HCT116 (cell line): Measurements from ENCODE around the gene TMEM178A.

Source experiments
- EGR1 ChIP-seq: IDR thresholded peaks from 2 replicates; pipeline ENCODE4 v1.6.1; 2012; ENCODE audit warnings: low read depth
- EZH2 ChIP-seq: fragments of 200-600 bp; sonication (generic); IDR thresholded peaks from 2 replicates; pipeline ENCODE4 v1.6.1; 2017; ENCODE audit warnings: antibody characterized with exemption, mixed run types
- JUND ChIP-seq: IDR thresholded peaks from 2 replicates; pipeline ENCODE4 v1.6.1; 2012
- POLR2A ChIP-seq: IDR thresholded peaks from 2 replicates; pipeline ENCODE4 v1.7.0; 2011; ENCODE audit warnings: borderline replicate concordance; ENCODE audit not compliant: insufficient read depth, insufficient read length; ENCODE audit errors: extremely low read depth
- POLR2AphosphoS5 ChIP-seq: IDR thresholded peaks from 2 replicates; pipeline ENCODE4 v1.6.1; 2011; ENCODE audit warnings: mild to moderate bottlenecking, low read depth, low read length, moderate library complexity
- RAD21 ChIP-seq: IDR thresholded peaks from 2 replicates; pipeline ENCODE4 v1.6.1; 2012; ENCODE audit warnings: low read depth, mild to moderate bottlenecking
- SIN3A ChIP-seq: IDR thresholded peaks from 2 replicates; pipeline ENCODE4 v1.6.1; 2012; ENCODE audit warnings: low read depth
- TCF7L2 ChIP-seq: IDR thresholded peaks from 2 replicates; pipeline ENCODE4 v1.7.0; 2011; ENCODE audit warnings: borderline replicate concordance, inconsistent platforms; ENCODE audit not compliant: insufficient read depth, insufficient read length; ENCODE audit errors: extremely low read depth
- YY1 ChIP-seq: IDR thresholded peaks from 2 replicates; pipeline ENCODE4 v1.6.1; 2011; ENCODE audit warnings: low read length, low read depth, moderate library complexity, mild to moderate bottlenecking; ENCODE audit not compliant: insufficient replicate concordance; ENCODE audit errors: extremely low read depth
- ZNF274 ChIP-seq: fragments of 200-500 bp; sonication (Bioruptor generic); IDR thresholded peaks from 2 replicates; pipeline ENCODE4 v1.6.1; 2014; ENCODE audit warnings: mild to moderate bottlenecking, low read depth, low read length, inconsistent platforms
- TF ChIP-seq, protein P1 (sequence below), 3 experiments: fragments of 200-600 bp in 1 of 3; sonication (generic) in 1 of 3; IDR thresholded peaks in 2 of 3; conservative IDR thresholded peaks in 1 of 3; 2 replicates each; pipeline ENCODE4 v1.5.1; 2012 to 2017; ENCODE audit warnings: low read depth in 2 of 3, low read length in 2 of 3, antibody characterized with exemption in 1 of 3, borderline replicate concordance in 1 of 3, control low read depth in 1 of 3, mild to moderate bottlenecking in 1 of 3, mixed read lengths in 1 of 3, mixed run types in 1 of 3, moderate library complexity in 1 of 3; ENCODE audit not compliant: insufficient read depth in 1 of 3
- TF ChIP-seq, protein P2 (sequence below): IDR thresholded peaks from 2 replicates; pipeline ENCODE4 v1.6.1; 2012; ENCODE audit warnings: low read depth

DNA sequence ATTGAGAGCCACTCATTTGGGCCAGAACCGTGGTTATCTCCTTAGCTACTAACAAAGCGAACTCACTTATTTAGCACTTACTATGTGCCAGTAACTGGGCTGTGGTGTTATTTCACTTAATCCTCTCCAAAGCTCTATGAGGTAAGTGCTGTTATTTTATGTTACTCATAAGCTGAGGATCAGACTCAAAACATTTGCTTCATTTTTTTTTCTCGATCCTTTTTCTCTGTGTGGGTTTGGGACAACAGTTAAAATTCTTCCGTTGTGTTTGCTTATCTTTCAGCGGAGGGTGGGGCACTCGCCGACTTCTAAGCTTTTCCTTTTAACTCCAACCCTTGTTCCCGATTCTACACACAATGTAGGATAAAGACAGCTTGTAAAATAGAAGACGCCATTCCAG, 52.8 kb downstream of the TMEM178A start:
- TF ChIP-seq, protein P1, sequence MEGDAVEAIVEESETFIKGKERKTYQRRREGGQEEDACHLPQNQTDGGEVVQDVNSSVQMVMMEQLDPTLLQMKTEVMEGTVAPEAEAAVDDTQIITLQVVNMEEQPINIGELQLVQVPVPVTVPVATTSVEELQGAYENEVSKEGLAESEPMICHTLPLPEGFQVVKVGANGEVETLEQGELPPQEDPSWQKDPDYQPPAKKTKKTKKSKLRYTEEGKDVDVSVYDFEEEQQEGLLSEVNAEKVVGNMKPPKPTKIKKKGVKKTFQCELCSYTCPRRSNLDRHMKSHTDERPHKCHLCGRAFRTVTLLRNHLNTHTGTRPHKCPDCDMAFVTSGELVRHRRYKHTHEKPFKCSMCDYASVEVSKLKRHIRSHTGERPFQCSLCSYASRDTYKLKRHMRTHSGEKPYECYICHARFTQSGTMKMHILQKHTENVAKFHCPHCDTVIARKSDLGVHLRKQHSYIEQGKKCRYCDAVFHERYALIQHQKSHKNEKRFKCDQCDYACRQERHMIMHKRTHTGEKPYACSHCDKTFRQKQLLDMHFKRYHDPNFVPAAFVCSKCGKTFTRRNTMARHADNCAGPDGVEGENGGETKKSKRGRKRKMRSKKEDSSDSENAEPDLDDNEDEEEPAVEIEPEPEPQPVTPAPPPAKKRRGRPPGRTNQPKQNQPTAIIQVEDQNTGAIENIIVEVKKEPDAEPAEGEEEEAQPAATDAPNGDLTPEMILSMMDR (IDR thresholded peaks at IDR 0.05 in 2 of 3, conservative IDR thresholded peaks at IDR 0.05 in 1 of 3; ENCODE audit: borderline replicate concordance in 1 of 3, insufficient read depth in 1 of 3, low read depth in 2 of 3, low read length in 2 of 3), result no peak
- TF ChIP-seq RAD21 (no peak), JUND (no peak), EZH2 (no peak), POLR2AphosphoS5 (no peak), POLR2A (no peak), EGR1 (no peak), TCF7L2 (no peak), SIN3A (no peak), YY1 (no peak), ZNF274 (no peak)
- TF ChIP-seq, protein P2, sequence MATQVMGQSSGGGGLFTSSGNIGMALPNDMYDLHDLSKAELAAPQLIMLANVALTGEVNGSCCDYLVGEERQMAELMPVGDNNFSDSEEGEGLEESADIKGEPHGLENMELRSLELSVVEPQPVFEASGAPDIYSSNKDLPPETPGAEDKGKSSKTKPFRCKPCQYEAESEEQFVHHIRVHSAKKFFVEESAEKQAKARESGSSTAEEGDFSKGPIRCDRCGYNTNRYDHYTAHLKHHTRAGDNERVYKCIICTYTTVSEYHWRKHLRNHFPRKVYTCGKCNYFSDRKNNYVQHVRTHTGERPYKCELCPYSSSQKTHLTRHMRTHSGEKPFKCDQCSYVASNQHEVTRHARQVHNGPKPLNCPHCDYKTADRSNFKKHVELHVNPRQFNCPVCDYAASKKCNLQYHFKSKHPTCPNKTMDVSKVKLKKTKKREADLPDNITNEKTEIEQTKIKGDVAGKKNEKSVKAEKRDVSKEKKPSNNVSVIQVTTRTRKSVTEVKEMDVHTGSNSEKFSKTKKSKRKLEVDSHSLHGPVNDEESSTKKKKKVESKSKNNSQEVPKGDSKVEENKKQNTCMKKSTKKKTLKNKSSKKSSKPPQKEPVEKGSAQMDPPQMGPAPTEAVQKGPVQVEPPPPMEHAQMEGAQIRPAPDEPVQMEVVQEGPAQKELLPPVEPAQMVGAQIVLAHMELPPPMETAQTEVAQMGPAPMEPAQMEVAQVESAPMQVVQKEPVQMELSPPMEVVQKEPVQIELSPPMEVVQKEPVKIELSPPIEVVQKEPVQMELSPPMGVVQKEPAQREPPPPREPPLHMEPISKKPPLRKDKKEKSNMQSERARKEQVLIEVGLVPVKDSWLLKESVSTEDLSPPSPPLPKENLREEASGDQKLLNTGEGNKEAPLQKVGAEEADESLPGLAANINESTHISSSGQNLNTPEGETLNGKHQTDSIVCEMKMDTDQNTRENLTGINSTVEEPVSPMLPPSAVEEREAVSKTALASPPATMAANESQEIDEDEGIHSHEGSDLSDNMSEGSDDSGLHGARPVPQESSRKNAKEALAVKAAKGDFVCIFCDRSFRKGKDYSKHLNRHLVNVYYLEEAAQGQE, result no peak
